OCI-LY1 (cell line): ENCODE results near the gene PTGER3.

Experiments
- H2AFZ ChIP-seq: fragments of 200-600 bp; sonication (generic), shearing (Covaris generic); 2 replicates; pipeline ENCODE4 v1.6.0; 2014; ENCODE audit warnings: antibody characterized with exemption, mild to moderate bottlenecking, low read length
- H3F3A ChIP-seq: fragments of 200-600 bp; sonication (generic), shearing (Covaris generic); 2 replicates; pipeline ENCODE4 v1.6.0; 2014; ENCODE audit warnings: mild to moderate bottlenecking, antibody characterized with exemption, low read length, moderate library complexity; ENCODE audit not compliant: insufficient read depth
- H3K27ac ChIP-seq: fragments of 200-600 bp; sonication (generic); 2 replicates; pipeline ENCODE4 v1.5.1; 2014; ENCODE audit warnings: low read length, mixed run types, mild to moderate bottlenecking, low read depth; ENCODE audit not compliant: poor library complexity, severe bottlenecking
- H3K27me3 ChIP-seq: fragments of 200-600 bp; sonication (generic); 2 replicates; pipeline ENCODE4 v1.6.0; 2014; ENCODE audit warnings: antibody characterized with exemption, mild to moderate bottlenecking, low read length, moderate library complexity; ENCODE audit not compliant: insufficient read depth
- H3K36me3 ChIP-seq: fragments of 200-600 bp; sonication (generic); 2 replicates; pipeline ENCODE4 v1.6.1; 2014; ENCODE audit warnings: mild to moderate bottlenecking, antibody characterized with exemption, low read length, moderate library complexity, mixed read lengths; ENCODE audit not compliant: insufficient read depth
- H3K4me1 ChIP-seq: fragments of 200-600 bp; sonication (generic); 2 replicates; pipeline ENCODE4 v1.5.1; 2014; ENCODE audit warnings: mild to moderate bottlenecking, low read length, moderate library complexity; ENCODE audit not compliant: insufficient read depth, severe bottlenecking
- H3K4me2 ChIP-seq: fragments of 200-600 bp; sonication (generic), shearing (Covaris generic); 2 replicates; pipeline ENCODE4 v1.6.1; 2014; ENCODE audit warnings: low read length
- H3K4me3 ChIP-seq: fragments of 200-600 bp; sonication (generic); 2 replicates; pipeline ENCODE4 v1.5.1; 2014; ENCODE audit warnings: low read length, low read depth, mild to moderate bottlenecking, mixed read lengths; ENCODE audit not compliant: poor library complexity, severe bottlenecking
- H3K79me2 ChIP-seq: fragments of 200-600 bp; shearing (Covaris generic); 2 replicates; pipeline ENCODE4 v1.6.1; 2016; ENCODE audit warnings: mixed run types, low read length, mixed read lengths; ENCODE audit not compliant: insufficient read depth
- H3K9ac ChIP-seq: fragments of 200-600 bp; sonication (generic), shearing (Covaris generic); 2 replicates; pipeline ENCODE4 v1.6.1; 2014; ENCODE audit warnings: mild to moderate bottlenecking, low read length, mixed read lengths
- H3K9me2 ChIP-seq: fragments of 200-600 bp; sonication (generic), shearing (Covaris generic); 2 replicates; pipeline ENCODE4 v1.6.1; 2014; ENCODE audit warnings: low read depth, mild to moderate bottlenecking, low read length, mixed read lengths
- H3K9me3 ChIP-seq: fragments of 200-600 bp; shearing (Covaris generic); 2 replicates; pipeline ENCODE4 v1.6.1; 2014; ENCODE audit warnings: low read length, mixed read lengths
- H4K20me1 ChIP-seq: fragments of 200-600 bp; sonication (generic), shearing (Covaris generic); 2 replicates; pipeline ENCODE4 v1.6.0; 2016; ENCODE audit warnings: mild to moderate bottlenecking, low read length; ENCODE audit not compliant: insufficient read depth
- EZH2 ChIP-seq: fragments of 200-600 bp; sonication (generic), shearing (Covaris generic); IDR thresholded peaks from 2 replicates; pipeline ENCODE4 v1.8.0; 2017; ENCODE audit warnings: borderline replicate concordance, mixed run types, mild to moderate bottlenecking, antibody characterized with exemption, low read length, moderate library complexity, mixed read lengths
- TF ChIP-seq, protein P1 (sequence below): fragments of 200-600 bp; sonication (generic), shearing (Covaris generic); IDR thresholded peaks from 2 replicates; pipeline ENCODE4 v1.5.1; 2017; ENCODE audit warnings: mild to moderate bottlenecking, antibody characterized with exemption, low read length, moderate library complexity, mixed read lengths

PTGER3 gene

DNA sequence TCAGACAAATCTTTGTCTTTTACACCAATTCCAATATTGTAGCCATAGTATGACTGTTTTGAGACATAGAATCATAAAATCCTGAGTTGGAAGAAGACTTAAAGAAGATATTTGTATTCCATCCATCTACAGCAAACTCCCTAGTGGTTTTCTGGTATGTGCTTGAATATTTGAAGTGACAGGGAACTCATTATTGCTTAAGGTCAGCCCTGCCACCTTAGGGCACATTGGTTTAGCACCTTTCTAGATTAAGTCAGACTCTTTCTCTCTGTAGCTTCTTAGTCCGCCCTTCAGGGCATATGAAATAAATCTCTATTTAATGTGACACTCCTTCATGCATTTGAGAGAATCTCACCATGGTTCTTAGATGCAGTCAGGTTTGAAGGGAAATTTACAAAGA, 49.8 kb downstream of the PTGER3 start:
- no peak overlapping the region for H3K27ac ChIP-seq
- H3K27me3 ChIP-seq = no peaks in the 10 kb centered on the region
- H3K36me3 ChIP-seq = no peaks in the 10 kb centered on the region
- H3K9me3 ChIP-seq = no peaks in the 10 kb centered on the region
- TF ChIP-seq EZH2 = no peak
- TF ChIP-seq, protein P1, sequence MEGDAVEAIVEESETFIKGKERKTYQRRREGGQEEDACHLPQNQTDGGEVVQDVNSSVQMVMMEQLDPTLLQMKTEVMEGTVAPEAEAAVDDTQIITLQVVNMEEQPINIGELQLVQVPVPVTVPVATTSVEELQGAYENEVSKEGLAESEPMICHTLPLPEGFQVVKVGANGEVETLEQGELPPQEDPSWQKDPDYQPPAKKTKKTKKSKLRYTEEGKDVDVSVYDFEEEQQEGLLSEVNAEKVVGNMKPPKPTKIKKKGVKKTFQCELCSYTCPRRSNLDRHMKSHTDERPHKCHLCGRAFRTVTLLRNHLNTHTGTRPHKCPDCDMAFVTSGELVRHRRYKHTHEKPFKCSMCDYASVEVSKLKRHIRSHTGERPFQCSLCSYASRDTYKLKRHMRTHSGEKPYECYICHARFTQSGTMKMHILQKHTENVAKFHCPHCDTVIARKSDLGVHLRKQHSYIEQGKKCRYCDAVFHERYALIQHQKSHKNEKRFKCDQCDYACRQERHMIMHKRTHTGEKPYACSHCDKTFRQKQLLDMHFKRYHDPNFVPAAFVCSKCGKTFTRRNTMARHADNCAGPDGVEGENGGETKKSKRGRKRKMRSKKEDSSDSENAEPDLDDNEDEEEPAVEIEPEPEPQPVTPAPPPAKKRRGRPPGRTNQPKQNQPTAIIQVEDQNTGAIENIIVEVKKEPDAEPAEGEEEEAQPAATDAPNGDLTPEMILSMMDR = no peak
- H3K9ac ChIP-seq = no peak overlapping the region
- no peak overlapping the region for H2AFZ ChIP-seq
- H3K4me1 ChIP-seq = no peaks in the 10 kb centered on the region
- no peak overlapping the region for H3K4me3 ChIP-seq
- H4K20me1 ChIP-seq = no peaks in the 10 kb centered on the region
- no peaks in the 10 kb centered on the region for H3F3A ChIP-seq
- no peaks in the 10 kb centered on the region for H3K79me2 ChIP-seq
- H3K9me2 ChIP-seq = no peaks in the 10 kb centered on the region
- no peak overlapping the region for H3K4me2 ChIP-seq

DNA sequence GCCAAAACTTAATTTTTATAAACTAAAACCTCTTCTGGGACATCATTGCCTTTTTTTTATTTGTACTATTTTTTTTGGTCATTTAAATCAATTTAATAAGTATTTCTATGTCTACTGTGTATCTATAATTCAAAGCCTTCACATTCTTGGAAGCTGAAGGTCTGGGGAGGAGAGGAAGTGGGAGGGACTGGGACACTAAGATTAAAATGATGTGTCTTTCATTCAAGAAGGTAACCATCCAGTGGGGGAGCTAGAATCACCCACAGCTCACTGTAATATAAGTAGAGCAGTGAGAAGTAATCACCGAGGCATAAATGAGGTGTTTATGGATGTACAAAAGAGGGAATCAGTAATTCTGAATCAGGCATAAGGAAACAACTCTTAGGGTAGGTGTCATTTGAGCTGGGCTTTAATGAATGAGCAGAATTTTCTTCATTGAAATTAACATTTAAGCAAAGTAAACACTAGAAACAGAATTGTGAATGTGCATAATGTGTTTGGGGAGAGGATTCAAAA, 52.8 kb downstream of the PTGER3 start:
- Histone ChIP-seq H2AFZ (no peak overlapping the region), H3K4me2 (no peak overlapping the region), H3K9ac (no peak overlapping the region), H3K9me3 (no peaks in the 10 kb centered on the region), H3F3A (no peaks in the 10 kb centered on the region), H3K79me2 (no peaks in the 10 kb centered on the region), H3K9me2 (no peaks in the 10 kb centered on the region), H3K27ac (no peak overlapping the region), H3K27me3 (no peaks in the 10 kb centered on the region), H3K4me1 (no peaks in the 10 kb centered on the region), H3K36me3 (no peaks in the 10 kb centered on the region), H3K4me3 (no peak overlapping the region), H4K20me1 (no peaks in the 10 kb centered on the region)
- TF ChIP-seq, protein P1 = no peak
- no peak for TF ChIP-seq EZH2

DNA sequence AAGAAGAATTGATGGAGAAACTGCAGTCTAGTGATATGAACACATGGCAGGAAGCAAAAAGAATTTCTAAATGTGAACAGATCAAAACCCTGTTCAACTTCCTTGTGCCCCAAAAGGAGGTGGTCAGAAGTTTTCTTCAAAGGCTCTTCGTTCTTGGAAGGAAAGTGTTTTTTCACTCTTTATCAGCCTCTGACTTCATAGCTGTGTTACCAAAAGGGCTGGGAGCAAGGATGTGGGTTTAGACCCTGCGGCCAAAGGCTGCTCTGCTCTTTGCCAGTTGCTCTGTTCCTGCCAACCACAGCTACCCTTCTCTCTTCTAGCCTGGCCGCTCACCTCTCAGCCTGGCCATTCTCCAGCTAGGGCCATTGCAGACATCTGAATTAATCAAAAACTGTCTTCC, 53.8 kb downstream of the PTGER3 start:
- Histone ChIP-seq H3K27ac (no peak overlapping the region), H3K4me2 (no peak overlapping the region), H3K9ac (no peak overlapping the region), H3F3A (no peaks in the 10 kb centered on the region), H3K4me3 (no peak overlapping the region), H2AFZ (no peak overlapping the region), H3K27me3 (no peaks in the 10 kb centered on the region), H3K79me2 (no peaks in the 10 kb centered on the region), H3K9me2 (no peaks in the 10 kb centered on the region), H3K9me3 (no peaks in the 10 kb centered on the region), H3K36me3 (no peaks in the 10 kb centered on the region), H4K20me1 (no peaks in the 10 kb centered on the region), H3K4me1 (no peaks in the 10 kb centered on the region)
- TF ChIP-seq, protein P1 = no peak
- TF ChIP-seq EZH2 = no peak
